Prostate gland (tissue), 2 donors: ENCODE measurements around the gene WDR41. TPM values are rescaled to one million over a fixed set of nuclear protein-coding genes. Genes with fewer than 3 reads are reported as not detected.

Experiments used
- DNase-seq: peaks from one replicate; pipeline ENCODE4 v3.0.0-alpha.2; 2019; ENCODE audit warnings: low spot score
- H3K27ac ChIP-seq, 2 donors: fragments of 200-600 bp; sonication (generic); 2 replicates each; pipeline ENCODE4 v1.5.1; 2017 to 2019
- H3K27me3 ChIP-seq: fragments of 200-600 bp; sonication (generic); replicated peaks from 2 replicates; pipeline ENCODE4 v1.5.1; 2019; ENCODE audit not compliant: insufficient read depth
- H3K36me3 ChIP-seq, 2 donors: fragments of 200-600 bp; sonication (generic); 1 replicate in 1 of 2; 2 replicates in 1 of 2; pipeline versions ENCODE4 v1.5.1 to v1.8.1; 2017 to 2019
- H3K4me1 ChIP-seq: fragments of 200-600 bp; sonication (generic); replicated peaks from 2 replicates; pipeline ENCODE4 v1.5.1; 2019
- H3K4me3 ChIP-seq, 2 donors: fragments of 200-600 bp; sonication (generic); 2 replicates each; pipeline ENCODE4 v1.5.1; 2017 to 2019
- H3K9me3 ChIP-seq: fragments of 200-600 bp; sonication (generic); 2 replicates; pipeline ENCODE4 v1.5.1; 2017
- CTCF ChIP-seq, 4 experiments: fragments of 200-600 bp in 2 of 4; fragments of 450-650 bp in 2 of 4; sonication (generic) in 2 of 4; IDR thresholded peaks; 1 replicate in 3 of 4; 2 replicates in 1 of 4; pipeline ENCODE4 v1.5.1; 2016 to 2019; ENCODE audit warnings: antibody characterized with exemption in 4 of 4, mild to moderate bottlenecking in 2 of 4, moderate library complexity in 2 of 4
- POLR2A ChIP-seq: fragments of 450-650 bp; IDR thresholded peaks from one replicate; pipeline ENCODE4 v1.6.1; 2016; ENCODE audit warnings: antibody characterized with exemption, mild to moderate bottlenecking
- POLR2AphosphoS5 ChIP-seq: sonication (generic); formaldehyde crosslinking; IDR thresholded peaks from one replicate; pipeline ENCODE4 v1.6.1; 2017; ENCODE audit warnings: antibody characterized with exemption
- WGBS: methylation state at CpG from one replicate; pipeline ENCODE4 v1.1.5; 2018; 5-methylcytosine and 5-hydroxymethylcytosine counted together
- intact Hi-C: fragments of 100-400 bp; cut with DNase I; formaldehyde crosslinking; loops from one replicate; pipeline ENCODE4 v1.14.2; 2022
- total RNA-seq, 2 donors: library from RNA; depleted of rRNA; stranded (reverse); fragments of >200 nt; gene quantifications; one replicate each; pipeline ENCODE4 v1.1.0, GENCODE V29; 2016

WDR41 gene
- total RNA-seq, 2 donors from 2014 or later = 28.8 to 76.1 TPM

DNA sequence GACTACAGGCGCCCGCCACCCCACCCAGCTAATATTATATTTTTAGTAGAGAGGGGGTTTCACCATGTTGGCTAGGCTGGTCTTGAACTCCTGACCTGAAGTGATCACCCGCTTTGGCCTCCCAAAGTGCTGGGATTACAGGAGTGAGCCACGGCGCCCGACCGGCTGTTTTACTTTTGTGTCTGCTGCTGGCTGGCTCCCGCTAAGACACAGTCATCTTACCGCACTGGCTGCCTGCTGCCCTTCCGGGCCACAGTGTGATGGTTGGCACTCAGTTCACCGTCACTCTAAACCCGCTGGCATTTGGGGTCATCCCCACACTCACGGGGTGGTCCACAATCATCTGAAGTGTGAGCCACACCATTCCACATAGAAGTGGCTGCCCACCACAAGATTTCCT is 93.7 kb downstream of the WDR41 start:
- intact Hi-C loops = no loop called here
- no peak for TF ChIP-seq POLR2A
- Histone ChIP-seq H3K4me1 (no peaks in the 10 kb centered on the region), H3K27me3 (no peaks in the 10 kb centered on the region), H3K4me3 (no peak overlapping the region), H3K27ac (no peak overlapping the region), H3K36me3 (no peaks in the 10 kb centered on the region), H3K9me3 (no peaks in the 10 kb centered on the region)
- 92% methylated on average over 13 of the region's 13 CpGs for WGBS
- no peak for DNase-seq

DNA sequence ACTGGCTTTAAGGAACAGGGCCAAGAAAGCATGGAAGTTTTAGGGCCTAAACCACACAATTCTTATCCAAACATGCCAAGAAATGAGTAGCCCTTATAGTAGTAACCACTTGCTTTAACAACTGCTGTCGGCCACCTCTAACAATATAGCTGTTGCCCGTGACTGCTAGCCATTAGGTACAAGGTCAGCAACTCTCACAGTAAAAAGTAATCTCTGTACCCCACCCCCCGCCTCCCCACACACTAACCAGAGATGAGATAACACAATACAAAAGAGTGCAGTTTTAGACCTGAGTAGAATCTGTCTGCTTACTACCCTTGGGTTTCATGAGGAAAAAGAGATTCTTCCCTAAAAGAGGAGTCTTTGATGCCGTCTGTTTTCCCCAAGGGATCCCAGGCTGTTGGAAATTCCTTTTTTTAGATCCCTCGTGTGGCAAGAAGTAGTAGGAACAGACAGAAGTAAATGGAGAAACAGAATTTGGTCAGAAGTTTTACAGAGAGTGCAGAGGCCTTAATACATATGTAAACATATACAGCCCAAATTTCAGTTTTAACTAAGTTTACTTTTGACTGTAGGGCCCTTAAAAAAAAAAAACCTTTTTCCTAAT is 94.3 kb downstream of the WDR41 start:
- Histone ChIP-seq H3K27me3 (no peaks in the 10 kb centered on the region), H3K4me3 (no peak overlapping the region), H3K9me3 (no peaks in the 10 kb centered on the region), H3K27ac (no peak overlapping the region), H3K4me1 (no peaks in the 10 kb centered on the region), H3K36me3 (no peaks in the 10 kb centered on the region)
- DNase-seq = no peak
- 77% methylated on average over 5 of the region's 5 CpGs for WGBS
- intact Hi-C loops = no loop called here
- TF ChIP-seq CTCF (IDR thresholded peaks at IDR 0.05) = no peak
- TF ChIP-seq POLR2AphosphoS5 = no peak
- TF ChIP-seq POLR2A = no peak

GRCh38 chr5:77396017-77396416 is 96.1 kb downstream of the WDR41 start:
- Histone ChIP-seq H3K9me3 (no peaks in the 10 kb centered on the region), H3K4me1 (no peaks in the 10 kb centered on the region), H3K27ac (no peak overlapping the region), H3K36me3 (no peaks in the 10 kb centered on the region), H3K27me3 (no peaks in the 10 kb centered on the region), H3K4me3 (no peak overlapping the region)
- WGBS = 83% methylated on average over 1 of the region's 1 CpG
- no peak for TF ChIP-seq POLR2AphosphoS5
- no peak for TF ChIP-seq POLR2A
- TF ChIP-seq CTCF (IDR thresholded peaks at IDR 0.05) = no peak
- DNase-seq = no peak
- intact Hi-C loops = no loop called here

DNA sequence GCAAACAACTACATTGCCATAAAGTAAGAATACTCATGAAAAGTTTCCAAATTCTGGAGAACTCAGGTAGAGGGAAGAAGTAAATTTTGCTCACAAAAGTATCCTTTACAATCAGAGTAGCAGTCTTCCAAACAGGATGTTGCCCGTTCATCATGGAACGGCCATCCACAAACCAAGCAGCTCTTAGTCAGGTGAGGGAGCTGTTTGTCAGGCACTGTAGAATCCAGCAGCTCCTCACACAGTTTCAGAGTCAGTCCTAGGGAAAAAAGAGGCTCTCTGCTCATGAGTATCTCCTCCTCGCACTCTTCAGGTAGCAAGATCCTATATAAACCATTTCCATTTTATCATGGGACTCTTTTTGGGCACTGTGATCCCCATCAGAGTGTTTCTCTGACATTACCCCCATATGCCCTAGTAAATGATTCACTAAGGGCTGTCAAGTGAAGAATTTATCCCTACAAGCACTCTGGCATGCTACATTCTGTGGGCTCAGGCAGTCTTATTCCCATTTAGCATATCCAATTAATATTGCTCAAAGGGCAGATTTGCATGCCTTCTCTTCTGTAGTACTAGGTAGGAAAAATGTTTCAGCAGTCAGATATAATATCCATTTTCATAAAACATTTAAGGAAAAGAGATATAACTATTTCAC is 97.9 kb downstream of the WDR41 start:
- intact Hi-C loops = no loop called here
- Histone ChIP-seq H3K9me3 (no peaks in the 10 kb centered on the region), H3K4me1 (no peaks in the 10 kb centered on the region), H3K36me3 (no peaks in the 10 kb centered on the region), H3K4me3 (no peak overlapping the region), H3K27ac (no peak overlapping the region), H3K27me3 (no peaks in the 10 kb centered on the region)
- no peak for DNase-seq
- WGBS = 65% methylated on average over 3 of the region's 3 CpGs
- no peak for TF ChIP-seq POLR2A
- TF ChIP-seq POLR2AphosphoS5 = no peak
- no peak for TF ChIP-seq CTCF (IDR thresholded peaks at IDR 0.05)

DNA sequence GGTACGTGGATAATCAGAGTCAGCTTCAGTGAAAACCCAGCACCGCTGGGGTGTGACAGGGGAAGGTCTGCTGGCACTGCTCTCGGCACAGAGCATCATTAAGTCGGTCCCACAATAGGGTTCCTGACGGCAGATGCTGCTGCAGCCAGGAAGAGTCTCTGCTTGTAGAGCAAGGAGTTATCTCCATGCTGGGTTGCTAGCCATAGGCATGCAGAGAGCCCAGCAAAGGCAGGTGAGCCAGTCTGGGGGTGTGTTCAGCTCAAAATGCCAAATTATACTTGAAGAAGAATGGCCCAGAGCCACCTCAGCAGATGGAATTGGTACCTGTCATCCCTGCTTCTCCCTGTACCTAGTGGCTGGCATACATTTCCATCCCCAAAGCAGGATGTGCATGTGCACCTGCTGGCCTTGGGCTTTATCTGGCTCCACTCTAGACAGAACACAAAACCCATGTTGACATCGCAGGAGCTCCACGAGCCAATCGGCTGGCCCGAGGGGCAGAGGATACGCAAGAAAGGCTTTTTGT is 100.8 kb downstream of the WDR41 start:
- no peak for DNase-seq
- intact Hi-C loops = no loop called here

More for the DNA sequence above, 100.8 kb downstream of the WDR41 start:
- H3K27ac ChIP-seq = no peak overlapping the region
- 93% methylated on average over 10 of the region's 10 CpGs for WGBS
- H3K36me3 ChIP-seq = no peaks in the 10 kb centered on the region
- no peaks in the 10 kb centered on the region for H3K27me3 ChIP-seq
- TF ChIP-seq POLR2AphosphoS5 (no peak), POLR2A (no peak), CTCF (IDR thresholded peaks at IDR 0.05) (no peak)
- no peaks in the 10 kb centered on the region for H3K4me1 ChIP-seq
- H3K9me3 ChIP-seq = no peaks in the 10 kb centered on the region
- no peak overlapping the region for H3K4me3 ChIP-seq
